Endothelial cell of umbilical vein (primary cell): Measurements from ENCODE around the gene C19orf44. TPM values are rescaled to one million over a fixed set of nuclear protein-coding genes. Genes with fewer than 3 reads are reported as not detected.
"Not testable (repeated sequence)": the region's sequence is repeated elsewhere in the genome, so short reads cannot be mapped to it uniquely, and the experiment has no call there.

ENCODE experiments used
- BruUV-seq: library from RNA; stranded (reverse); fragments of 400-500 nt; replicated peaks from 2 replicates; lab custom pipeline; 2021; lab: Mats Ljungman, UMichigan
- CTCF ChIA-PET: fragments of 300-600, 350-600 bp; sonication (Branson Sonifier 250); formaldehyde crosslinking; loops from one replicate; lab custom pipeline; 2021; ENCODE audit warnings: antibody characterized with exemption, inconsistent platforms; lab: Charles Lee
- POLR2A ChIA-PET: fragments of 300-600, 350-600 bp; sonication (Branson Sonifier 250); formaldehyde crosslinking; loops from one replicate; lab custom pipeline; 2021; ENCODE audit warnings: antibody characterized with exemption, inconsistent platforms; lab: Charles Lee
- DNase-seq: peaks from one replicate; pipeline ENCODE4 v3.0.0-alpha.2; 2011; ENCODE audit warnings: low read depth, low spot score
- FAIRE-seq: peaks from 2 replicates; lab custom pipeline; 2011; peaks lifted over from hg19 to GRCh38; lab: Jason Lieb, UNC
- H2AFZ ChIP-seq: 2 replicates; pipeline ENCODE4 v1.6.0; 2012; ENCODE audit warnings: low read depth, low read length, control low read depth, inconsistent platforms
- H3K27ac ChIP-seq: 2 replicates; pipeline ENCODE4 v1.5.1; 2011; ENCODE audit warnings: low read depth, mild to moderate bottlenecking, control low read depth, low read length, moderate library complexity; ENCODE audit not compliant: insufficient read depth
- H3K27me3 ChIP-seq, 2 experiments: 2 replicates each; pipeline versions ENCODE4 v1.6.0 to v1.6.1; 2011; ENCODE audit warnings: low read length in 2 of 2, mixed read lengths in 1 of 2; ENCODE audit not compliant: control insufficient read depth in 2 of 2, insufficient read depth in 2 of 2
- H3K36me3 ChIP-seq, 2 experiments: 2 replicates in 1 of 2; 3 replicates in 1 of 2; pipeline ENCODE4 v1.5.1; 2011; ENCODE audit warnings: low read length in 2 of 2, mild to moderate bottlenecking in 1 of 2, moderate library complexity in 1 of 2; ENCODE audit not compliant: control insufficient read depth in 2 of 2, insufficient read depth in 2 of 2; ENCODE audit errors: extremely low read depth in 1 of 2
- H3K4me1 ChIP-seq: 3 replicates; pipeline ENCODE4 v1.5.1; 2011; ENCODE audit warnings: mild to moderate bottlenecking, low read length; ENCODE audit not compliant: control insufficient read depth, insufficient read depth; ENCODE audit errors: extremely low read depth
- H3K4me2 ChIP-seq: 2 replicates; pipeline ENCODE4 v1.6.1; 2011; ENCODE audit warnings: low read length, control low read depth, mixed read lengths; ENCODE audit not compliant: insufficient read depth
- H3K4me3 ChIP-seq, 3 experiments: fragments of 200-600 bp in 1 of 3; sonication (generic), shearing (Covaris generic) in 1 of 3; replicated peaks in 1 of 3; 2 replicates each; pipeline ENCODE4 v1.5.1; 2011 to 2016; ENCODE audit warnings: control low read depth in 3 of 3, low read length in 3 of 3, mild to moderate bottlenecking in 2 of 3, inconsistent platforms in 1 of 3, low read depth in 1 of 3, moderate library complexity in 1 of 3; ENCODE audit not compliant: insufficient read depth in 1 of 3
- H3K79me2 ChIP-seq: 2 replicates; pipeline ENCODE4 v1.6.0; 2012; ENCODE audit warnings: low read length, inconsistent platforms; ENCODE audit not compliant: control insufficient read depth, insufficient read depth
- H3K9ac ChIP-seq: replicated peaks from 2 replicates; pipeline ENCODE3; 2011; ENCODE audit warnings: low read length, control low read depth; ENCODE audit not compliant: insufficient read depth; ENCODE audit errors: extremely low read depth
- H3K9me1 ChIP-seq: replicated peaks from 3 replicates; pipeline ENCODE4 v1.6.0; 2011; ENCODE audit warnings: mild to moderate bottlenecking, low read length; ENCODE audit not compliant: control insufficient read depth, insufficient read depth; ENCODE audit errors: extremely low read depth
- H3K9me3 ChIP-seq: replicated peaks from 2 replicates; pipeline ENCODE4 v1.5.1; 2012; ENCODE audit warnings: low read length, inconsistent platforms; ENCODE audit not compliant: control insufficient read depth, insufficient read depth
- H4K20me1 ChIP-seq: replicated peaks from 2 replicates; pipeline ENCODE3; 2011; ENCODE audit warnings: mild to moderate bottlenecking, low read length; ENCODE audit not compliant: control insufficient read depth, insufficient read depth; ENCODE audit errors: extremely low read depth
- EZH2 ChIP-seq: IDR thresholded peaks from 2 replicates; pipeline ENCODE4 v1.6.1; 2012; ENCODE audit warnings: borderline replicate concordance, low read depth, mild to moderate bottlenecking, moderate library complexity, low read length, inconsistent platforms; ENCODE audit not compliant: severe bottlenecking
- GATA2 ChIP-seq: IDR thresholded peaks from 2 replicates; pipeline ENCODE4 v1.7.0; 2011; ENCODE audit warnings: low read depth, mild to moderate bottlenecking, moderate library complexity, mixed read lengths, low read length; ENCODE audit not compliant: insufficient read length, insufficient read depth
- JUN ChIP-seq: IDR thresholded peaks from 2 replicates; pipeline ENCODE4 v1.6.1; 2011; ENCODE audit warnings: borderline replicate concordance, low read depth; ENCODE audit not compliant: insufficient read length, insufficient read depth
- MYC ChIP-seq: IDR thresholded peaks from one replicate; pipeline ENCODE4 v1.6.1; 2011; ENCODE audit warnings: mild to moderate bottlenecking, low read depth, low read length
- POLR2A ChIP-seq: IDR thresholded peaks from 2 replicates; pipeline ENCODE4 v1.6.1; 2012; ENCODE audit warnings: low read depth, mild to moderate bottlenecking, control low read depth, low read length
- dilution Hi-C: fragments of 300-500 bp; cut with MboI; formaldehyde crosslinking; loops from one replicate; pipeline ENCODE4 v1.15.0; 2019; ENCODE audit warnings: low sequenced_read_pairs; ENCODE audit not compliant: extremely low pct_ligation_motif_present
- intact Hi-C: fragments of 100-400 bp; cut with micrococcal nuclease; formaldehyde crosslinking; loops from one replicate; pipeline ENCODE4 v1.10.0; 2022
- polyA plus RNA-seq, 4 experiments: library from polyadenylated mRNA; depleted of rRNA in 3 of 4; stranded (reverse) in 3 of 4; unstranded in 1 of 4; fragments of >200 nt; gene quantifications; 2 replicates each; pipeline versions ENCODE4 v1.2.1 to v1.2.3, GENCODE V29; 2011 to 2012; ENCODE audit warnings: missing spikeins in 1 of 4
- total RNA-seq: library from RNA; stranded (reverse); gene quantifications from 2 replicates; pipeline ENCODE4 v1.2.3, GENCODE V29; 2021
- TF ChIP-seq, protein P1 (sequence below): IDR thresholded peaks from 2 replicates; pipeline ENCODE4 v1.6.1; 2011; ENCODE audit not compliant: insufficient read depth, insufficient read length
- TF ChIP-seq, protein P2 (sequence below), 2 donors: IDR thresholded peaks; 1 replicate in 1 of 2; 2 replicates in 1 of 2; pipeline ENCODE4 v1.5.1; 2011; ENCODE audit warnings: low read length in 2 of 2, mild to moderate bottlenecking in 2 of 2, moderate library complexity in 2 of 2, control low read depth in 1 of 2, inconsistent platforms in 1 of 2, low read depth in 1 of 2; ENCODE audit not compliant: insufficient read depth in 1 of 2; ENCODE audit errors: extremely low read depth in 1 of 2

C19orf44 gene
- total and polyA plus RNA-seq, 2 donors (not counting 3 experiments of a cell fraction or from before 2014, with no cell fraction given): 3.5 to 4.3 TPM

DNA sequence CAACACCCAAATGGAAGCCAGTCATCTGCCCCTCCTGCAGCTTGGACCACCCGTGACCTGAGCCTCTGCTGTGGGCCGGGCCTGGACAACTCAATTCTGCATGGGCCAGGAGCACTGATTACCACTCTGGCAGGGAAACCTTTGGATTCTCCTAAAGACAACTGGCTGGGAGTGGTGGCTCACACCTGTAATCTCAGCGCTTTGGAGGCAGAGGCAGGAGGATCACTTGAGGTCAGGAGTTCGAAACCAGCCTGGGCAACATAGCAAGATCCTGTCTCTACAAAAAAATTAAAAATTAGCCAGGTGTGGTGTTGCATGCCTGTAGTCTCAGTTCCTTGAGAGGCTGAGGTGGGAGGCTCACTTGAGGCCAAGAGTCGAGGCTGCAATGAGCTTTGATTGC lies 31.0 kb upstream of the C19orf44 start:
- TF ChIP-seq GATA2 (no peak), POLR2A (no peak), MYC (no peak), EZH2 (no peak), JUN (no peak)
- TF ChIP-seq, protein P1, sequence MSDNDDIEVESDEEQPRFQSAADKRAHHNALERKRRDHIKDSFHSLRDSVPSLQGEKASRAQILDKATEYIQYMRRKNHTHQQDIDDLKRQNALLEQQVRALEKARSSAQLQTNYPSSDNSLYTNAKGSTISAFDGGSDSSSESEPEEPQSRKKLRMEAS: no peak
- TF ChIP-seq, protein P2, sequence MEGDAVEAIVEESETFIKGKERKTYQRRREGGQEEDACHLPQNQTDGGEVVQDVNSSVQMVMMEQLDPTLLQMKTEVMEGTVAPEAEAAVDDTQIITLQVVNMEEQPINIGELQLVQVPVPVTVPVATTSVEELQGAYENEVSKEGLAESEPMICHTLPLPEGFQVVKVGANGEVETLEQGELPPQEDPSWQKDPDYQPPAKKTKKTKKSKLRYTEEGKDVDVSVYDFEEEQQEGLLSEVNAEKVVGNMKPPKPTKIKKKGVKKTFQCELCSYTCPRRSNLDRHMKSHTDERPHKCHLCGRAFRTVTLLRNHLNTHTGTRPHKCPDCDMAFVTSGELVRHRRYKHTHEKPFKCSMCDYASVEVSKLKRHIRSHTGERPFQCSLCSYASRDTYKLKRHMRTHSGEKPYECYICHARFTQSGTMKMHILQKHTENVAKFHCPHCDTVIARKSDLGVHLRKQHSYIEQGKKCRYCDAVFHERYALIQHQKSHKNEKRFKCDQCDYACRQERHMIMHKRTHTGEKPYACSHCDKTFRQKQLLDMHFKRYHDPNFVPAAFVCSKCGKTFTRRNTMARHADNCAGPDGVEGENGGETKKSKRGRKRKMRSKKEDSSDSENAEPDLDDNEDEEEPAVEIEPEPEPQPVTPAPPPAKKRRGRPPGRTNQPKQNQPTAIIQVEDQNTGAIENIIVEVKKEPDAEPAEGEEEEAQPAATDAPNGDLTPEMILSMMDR (IDR thresholded peaks at IDR 0.05; ENCODE audit: extremely low read depth in 1 of 2, insufficient read depth in 1 of 2, low read depth in 1 of 2, low read length in 2 of 2): no peak
- dilution Hi-C loops (no loop called here), intact Hi-C loops (no loop called here)
- CTCF ChIA-PET: interaction anchor here (1.4 to 4.4 kb wide), 2 partner anchors 16 to 23 kb away, joined by 3 to 18 read pairs; no protein-coding TSS in a partner anchor
- FAIRE-seq (no peak), DNase-seq (no peak)
- Histone ChIP-seq H3K9ac (no peak overlapping the region), H3K27me3 (no peaks in the 10 kb centered on the region), H3K4me3 (no peak overlapping the region), H2AFZ (no peak overlapping the region), H3K4me2 (no peak overlapping the region), H3K79me2 (peaks cover 65% of the 10 kb centered on the region), H3K4me1 (peaks cover 6% of the 10 kb centered on the region), H3K9me3 (no peaks in the 10 kb centered on the region), H3K9me1 (no peaks in the 10 kb centered on the region), H3K27ac (no peak overlapping the region), H4K20me1 (no peaks in the 10 kb centered on the region), H3K36me3 (no peaks in the 10 kb centered on the region)
- no TSS peak for BruUV-seq
- POLR2A ChIA-PET: no interaction called here

DNA sequence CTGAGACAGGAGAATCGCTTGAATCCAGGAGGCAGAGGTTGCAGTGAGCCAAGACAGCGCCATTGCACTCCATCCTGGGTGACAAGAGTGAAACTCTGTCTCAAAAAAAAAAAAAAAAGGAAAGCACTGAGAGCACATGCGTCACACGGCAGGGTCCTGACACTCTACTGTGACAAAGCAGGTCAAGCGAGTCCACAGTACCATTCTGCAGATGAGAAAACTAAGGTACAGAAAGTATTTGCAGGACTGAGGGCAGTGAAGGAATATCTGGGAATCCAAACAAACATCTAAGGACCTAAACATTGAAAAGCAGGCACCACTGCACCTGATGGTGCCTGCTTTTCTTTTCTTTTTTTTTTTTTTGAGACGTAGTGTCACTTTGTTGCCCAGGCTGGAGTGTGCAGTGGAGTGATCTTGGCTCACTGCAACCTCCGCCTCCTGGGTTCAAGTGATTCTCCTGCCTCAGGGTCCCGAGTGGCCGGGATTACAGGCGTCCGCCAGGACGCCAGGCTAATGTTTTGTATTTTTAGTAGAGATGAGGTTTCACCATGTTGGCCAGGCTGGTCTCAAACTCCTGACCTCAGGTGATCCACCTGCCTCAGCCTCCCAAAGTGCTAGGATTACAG lies 29.3 kb upstream of the C19orf44 start:
- H2AFZ ChIP-seq, H3K4me2 ChIP-seq, POLR2A ChIA-PET, H3K9me3 ChIP-seq, DNase-seq, H3K27ac ChIP-seq, H4K20me1 ChIP-seq, dilution Hi-C loops, H3K36me3 ChIP-seq, intact Hi-C loops, FAIRE-seq, BruUV-seq, H3K4me3 ChIP-seq, H3K9ac ChIP-seq, H3K9me1 ChIP-seq, CTCF ChIA-PET, H3K27me3 ChIP-seq: not testable (repeated sequence)
- H3K79me2 ChIP-seq: peaks cover 71% of the 10 kb centered on the region
- H3K4me1 ChIP-seq: peaks cover 14% of the 10 kb centered on the region
